ENCODE results near the gene SRRM3.

DNA sequence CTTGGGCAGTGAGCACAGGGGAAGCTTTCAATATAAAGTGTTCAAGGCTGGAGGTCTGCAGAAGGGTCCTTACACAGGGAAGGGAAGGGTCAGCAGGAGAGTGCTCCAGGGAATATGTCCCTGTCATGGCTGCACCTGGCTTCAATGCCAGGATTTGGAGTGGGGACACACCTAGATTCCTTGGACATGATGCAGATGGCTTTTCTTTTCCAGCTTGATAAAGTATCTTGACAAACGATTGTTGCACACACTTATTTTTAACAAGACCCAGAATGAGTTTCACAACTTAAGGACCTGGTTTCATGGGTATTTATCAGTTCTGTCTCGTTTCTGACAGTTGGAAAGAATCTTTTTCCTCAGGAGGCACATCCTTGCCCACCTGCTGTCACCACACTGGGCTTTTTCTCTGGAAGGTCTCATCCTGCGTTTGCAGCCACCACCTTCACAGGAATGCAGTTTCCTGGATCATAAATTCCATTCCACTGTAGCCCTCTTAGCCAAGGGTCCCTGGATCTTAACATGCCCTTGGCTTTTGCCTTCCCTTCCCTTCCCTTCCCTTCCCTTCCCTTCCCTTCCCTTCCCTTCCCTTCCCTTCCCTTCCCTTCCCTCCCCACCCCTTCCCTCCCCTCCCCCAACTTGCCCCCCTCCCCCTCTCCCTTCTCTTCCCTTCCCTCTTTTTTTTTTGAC is 21.7 kb downstream of the SRRM3 start:
- TF ChIP-seq, protein P1, sequence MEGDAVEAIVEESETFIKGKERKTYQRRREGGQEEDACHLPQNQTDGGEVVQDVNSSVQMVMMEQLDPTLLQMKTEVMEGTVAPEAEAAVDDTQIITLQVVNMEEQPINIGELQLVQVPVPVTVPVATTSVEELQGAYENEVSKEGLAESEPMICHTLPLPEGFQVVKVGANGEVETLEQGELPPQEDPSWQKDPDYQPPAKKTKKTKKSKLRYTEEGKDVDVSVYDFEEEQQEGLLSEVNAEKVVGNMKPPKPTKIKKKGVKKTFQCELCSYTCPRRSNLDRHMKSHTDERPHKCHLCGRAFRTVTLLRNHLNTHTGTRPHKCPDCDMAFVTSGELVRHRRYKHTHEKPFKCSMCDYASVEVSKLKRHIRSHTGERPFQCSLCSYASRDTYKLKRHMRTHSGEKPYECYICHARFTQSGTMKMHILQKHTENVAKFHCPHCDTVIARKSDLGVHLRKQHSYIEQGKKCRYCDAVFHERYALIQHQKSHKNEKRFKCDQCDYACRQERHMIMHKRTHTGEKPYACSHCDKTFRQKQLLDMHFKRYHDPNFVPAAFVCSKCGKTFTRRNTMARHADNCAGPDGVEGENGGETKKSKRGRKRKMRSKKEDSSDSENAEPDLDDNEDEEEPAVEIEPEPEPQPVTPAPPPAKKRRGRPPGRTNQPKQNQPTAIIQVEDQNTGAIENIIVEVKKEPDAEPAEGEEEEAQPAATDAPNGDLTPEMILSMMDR (optimal IDR thresholded peaks at IDR 0.05 in 1 of 3, IDR thresholded peaks at IDR 0.05 in 1 of 3, conservative IDR thresholded peaks at IDR 0.05 in 1 of 3; ENCODE audit: extremely low read depth in 1 of 3, insufficient read depth in 2 of 3, low read length in 3 of 3) = no peak
- no peak for TF ChIP-seq EZH2 (IDR thresholded peaks at IDR 0.05; ENCODE audit: low read length)
